Measurements from ENCODE around the gene CYTH1.
"Not testable (repeated sequence)": the region's sequence is repeated elsewhere in the genome, so short reads cannot be mapped to it uniquely, and the experiment has no call there.

CYTH1 gene

DNA sequence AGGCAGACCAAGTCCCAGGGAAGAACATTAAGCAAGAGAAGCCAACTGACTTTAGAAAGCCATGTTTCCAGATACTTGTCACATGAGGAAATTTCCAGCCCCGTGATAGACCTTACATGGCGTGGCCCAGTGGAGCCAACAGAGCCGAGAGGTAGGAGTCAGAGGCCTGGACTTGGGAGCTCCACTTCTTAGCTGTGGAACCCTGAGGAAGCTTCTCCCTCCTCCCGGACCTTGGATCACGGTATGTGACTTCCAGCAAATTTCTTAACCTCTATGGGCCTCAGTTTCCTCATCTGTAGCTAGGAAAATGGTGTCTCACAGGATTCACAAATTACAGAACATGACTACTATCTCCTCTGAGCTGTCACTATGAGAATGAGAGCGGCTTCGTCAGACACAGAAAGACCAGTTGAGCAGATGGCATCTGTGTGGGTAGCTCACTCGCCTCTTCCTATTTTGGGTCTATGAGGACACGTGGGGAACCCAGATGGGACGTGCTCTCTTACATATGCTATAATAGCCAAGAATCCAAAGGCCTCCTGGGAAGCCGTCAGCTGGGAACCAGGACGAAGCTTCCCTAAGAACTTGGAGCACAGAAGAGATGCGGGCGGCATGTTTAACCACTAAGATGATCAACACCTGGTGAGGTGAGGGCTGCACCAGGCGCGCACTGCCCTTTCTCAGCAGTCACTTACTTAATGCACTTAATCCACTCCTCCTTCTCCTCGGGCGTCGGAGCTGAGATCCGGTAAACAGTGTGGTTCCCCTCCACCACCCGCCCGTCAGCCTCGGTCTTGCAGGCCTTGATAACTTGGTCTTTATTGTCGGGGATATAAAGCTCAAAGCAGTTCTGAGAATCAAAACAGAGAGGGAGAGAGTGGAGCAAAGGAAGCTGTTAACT lies 102.3 kb downstream of the CYTH1 start:
- DNase-seq, result no peak

DNA sequence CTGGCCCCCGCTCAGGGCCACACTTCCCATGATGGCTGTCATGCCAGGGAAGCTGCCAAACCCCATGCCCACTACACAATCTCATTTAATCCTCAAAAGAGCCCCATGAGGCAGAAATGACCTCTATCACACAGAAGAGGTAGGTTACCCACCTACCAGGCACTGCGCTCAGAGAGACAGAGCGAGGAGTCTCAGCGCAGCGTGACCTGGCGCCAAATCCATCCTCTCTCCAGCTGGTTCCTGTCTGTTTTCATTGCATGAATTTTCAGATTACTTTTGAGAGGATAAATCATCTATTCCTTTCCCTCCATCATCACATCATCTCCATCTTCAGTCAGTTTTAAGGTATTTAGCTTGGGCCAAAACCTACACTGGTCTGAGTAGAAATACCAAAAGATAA lies 103.4 kb downstream of the CYTH1 start:
- no peak for DNase-seq

DNA sequence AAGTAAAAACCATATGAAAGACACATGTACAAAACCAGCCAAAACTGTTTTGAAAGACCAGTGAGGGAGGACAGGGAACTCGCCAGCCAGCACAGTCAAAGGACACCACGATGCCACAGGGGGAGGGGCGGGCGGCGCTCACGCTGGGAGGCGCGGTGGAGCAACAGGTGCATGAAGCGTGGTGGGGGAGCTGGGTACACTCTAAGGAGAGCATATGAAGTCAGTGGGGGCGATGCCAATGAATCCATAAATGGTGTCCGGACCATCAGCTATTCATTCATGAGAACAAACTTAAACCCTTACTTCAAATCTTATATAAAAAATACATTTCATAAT lies 103.9 kb downstream of the CYTH1 start:
- DNase-seq, result no peak

DNA sequence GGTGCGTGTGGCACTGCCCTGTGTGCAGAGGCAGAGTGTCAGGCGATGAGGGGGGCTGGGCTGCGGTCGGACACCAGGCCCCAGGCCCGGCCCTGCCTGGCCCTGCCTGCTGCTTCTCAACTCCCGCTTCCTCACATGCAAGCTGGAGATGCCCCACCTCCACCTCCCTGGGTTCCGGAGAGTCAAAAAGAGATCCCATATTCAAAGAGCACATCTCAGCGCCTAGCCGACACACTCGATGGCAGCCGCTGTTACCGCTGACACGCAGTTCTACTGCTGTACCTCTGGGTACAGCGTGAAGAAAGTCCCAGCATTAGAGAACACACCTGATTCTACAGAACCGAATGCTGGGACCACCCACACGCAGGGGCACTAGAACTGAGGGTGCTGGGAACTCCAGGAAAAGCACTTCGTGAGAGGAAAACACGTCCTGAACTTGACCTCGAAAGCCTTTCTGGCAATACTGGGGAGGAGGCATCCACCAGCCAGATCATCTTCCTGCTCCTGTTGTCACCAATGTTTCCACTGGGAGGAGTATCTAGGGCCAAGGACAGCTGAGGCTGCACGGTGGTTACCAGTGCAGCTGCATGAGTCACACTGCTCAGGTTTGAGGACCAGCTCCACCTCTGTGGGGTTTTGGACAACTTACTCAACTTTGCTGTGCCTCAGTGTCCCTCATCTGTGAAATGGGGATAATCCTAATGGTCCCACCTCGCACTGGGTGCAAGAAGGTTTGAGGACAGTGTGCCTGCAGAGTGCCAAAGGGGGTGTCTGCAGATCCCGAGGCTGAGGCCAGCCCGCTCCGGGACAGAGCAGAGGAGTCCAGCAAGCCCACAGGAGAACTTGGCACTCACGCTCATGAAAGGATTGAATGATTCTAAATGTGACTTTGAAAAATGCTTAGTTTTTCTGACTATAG lies 104.5 kb downstream of the CYTH1 start:
- no peak for DNase-seq

DNA sequence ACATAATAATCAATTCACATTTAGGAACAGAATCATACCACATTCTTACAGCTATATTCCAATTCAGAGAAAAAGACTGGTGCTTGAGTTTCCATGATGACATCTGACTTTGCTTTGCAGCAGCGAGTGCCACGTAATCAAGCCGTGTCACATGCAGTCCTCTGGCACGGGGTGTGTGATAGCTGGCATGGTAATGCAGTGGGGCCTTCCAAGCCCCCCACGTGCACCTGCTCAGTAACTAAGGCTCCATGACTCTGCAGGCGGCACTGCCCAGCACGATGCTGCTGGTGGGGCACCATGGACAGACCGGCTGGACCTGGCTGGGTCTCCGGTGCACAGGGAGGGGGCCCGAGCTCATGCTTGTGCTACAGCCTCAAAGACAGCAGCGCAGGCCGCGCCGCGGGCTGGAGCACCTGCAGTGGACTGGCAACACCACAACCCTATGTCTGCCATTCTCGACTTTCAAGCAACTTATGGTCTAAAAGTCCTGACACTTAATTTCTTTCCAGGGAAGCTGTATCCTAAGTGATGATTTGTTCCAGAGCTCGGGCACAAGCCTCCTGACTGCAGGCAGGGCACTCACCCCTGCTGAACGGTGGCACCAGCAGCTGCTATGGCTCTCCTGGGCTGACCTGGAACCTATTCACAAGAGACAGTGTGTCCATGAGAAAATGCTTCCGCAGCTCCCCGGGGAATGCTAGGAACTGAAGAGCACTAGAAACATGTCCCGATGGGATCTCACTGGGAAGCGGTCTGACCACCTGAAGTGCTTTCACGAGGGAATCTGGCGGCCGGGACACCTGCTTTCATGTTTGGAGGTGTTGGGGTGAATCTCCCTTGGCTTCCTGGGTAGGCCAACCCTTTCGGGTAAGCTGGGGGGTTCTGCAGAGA lies 105.4 kb downstream of the CYTH1 start:
- DNase-seq, result no peak

DNA sequence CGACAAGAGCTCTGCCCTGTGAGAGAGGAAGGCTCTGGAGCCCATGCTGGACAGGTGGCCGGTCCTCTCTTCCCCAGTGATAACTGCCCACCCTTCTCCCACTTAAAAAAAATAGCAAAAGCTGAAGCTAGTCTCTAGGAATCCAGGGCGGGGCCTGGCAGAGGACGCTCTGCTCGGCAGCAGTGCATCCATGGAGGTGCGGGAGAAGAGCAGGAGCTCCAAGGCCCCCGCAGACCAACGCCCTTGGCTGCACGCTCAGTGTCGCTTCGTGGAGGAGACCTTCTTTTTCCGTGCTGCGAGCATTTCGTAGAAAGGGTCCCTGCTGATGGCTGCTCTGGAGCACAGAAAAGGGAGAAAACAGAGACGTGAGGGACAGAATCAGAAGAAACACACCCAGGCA lies 106.2 kb downstream of the CYTH1 start:
- DNase-seq, result no peak

DNA sequence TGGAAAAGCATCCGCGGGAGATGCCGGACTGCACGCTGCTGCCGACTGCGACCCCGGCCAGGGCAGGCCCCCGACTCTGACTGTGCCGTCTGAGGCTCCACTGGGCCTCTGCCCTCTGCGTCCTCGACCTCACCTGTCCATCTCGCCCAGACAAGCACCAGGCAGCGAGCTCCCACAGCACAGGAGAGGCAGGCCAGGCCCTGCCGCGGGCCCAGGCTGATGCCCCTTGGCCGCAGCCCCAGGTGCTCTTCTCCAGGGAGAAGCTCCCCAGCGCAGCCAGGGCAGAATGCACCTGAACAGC lies 106.8 kb downstream of the CYTH1 start:
- DNase-seq, result no peak

DNA sequence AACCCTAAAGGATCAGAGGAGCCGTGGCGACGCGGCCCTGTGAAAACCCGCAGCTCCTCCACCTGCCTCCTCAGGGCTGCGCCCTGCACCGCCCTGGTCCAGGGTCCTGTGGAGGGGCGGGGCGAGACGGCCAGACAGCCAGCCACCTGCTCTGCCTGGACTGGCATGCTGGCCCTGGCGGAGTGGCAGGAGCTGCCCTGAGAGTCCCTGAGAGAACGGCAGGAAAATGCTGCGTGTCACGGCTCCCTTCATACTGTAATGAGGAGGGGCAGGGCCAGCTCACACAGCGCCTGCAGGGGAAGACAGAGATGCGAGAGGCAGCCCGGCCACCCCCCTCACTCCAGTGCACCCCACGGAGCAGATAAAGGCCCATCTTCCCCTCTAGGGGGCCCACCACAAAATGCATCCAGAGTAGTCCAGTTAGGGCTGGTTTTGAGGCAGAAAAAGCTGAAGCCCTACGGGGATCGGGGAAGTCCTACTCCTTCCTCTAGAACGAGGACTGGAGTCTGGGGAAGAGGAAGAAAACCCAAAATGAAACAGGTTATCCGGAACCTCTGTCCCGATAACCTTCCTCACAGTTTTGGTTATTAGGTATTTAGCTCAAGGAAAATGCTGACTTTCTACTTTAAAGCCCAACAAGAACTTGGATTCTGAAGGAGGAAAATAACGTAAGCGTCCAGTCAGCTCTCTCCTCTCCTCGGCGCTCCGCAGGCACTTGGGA lies 107.3 kb downstream of the CYTH1 start:
- no peak for DNase-seq

DNA sequence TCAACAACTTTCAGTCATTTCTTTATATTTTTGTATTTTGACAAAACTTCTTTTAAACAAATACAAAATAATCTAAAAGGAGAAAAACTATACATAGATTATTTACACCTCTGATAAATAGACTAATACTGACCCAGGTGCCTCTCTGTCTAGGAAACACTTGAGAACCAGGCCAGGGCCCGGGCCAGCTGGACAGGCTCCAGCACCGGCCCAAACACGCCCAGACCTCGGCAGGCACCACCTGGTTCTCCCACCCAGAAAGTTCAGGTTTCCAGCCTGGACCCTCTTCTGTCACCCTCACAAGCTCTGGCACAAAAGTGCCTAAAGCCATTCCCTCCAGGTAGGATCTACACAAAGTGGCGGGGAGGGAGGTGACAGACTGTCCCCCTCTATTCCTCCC lies 107.9 kb downstream of the CYTH1 start:
- no peak for DNase-seq

DNA sequence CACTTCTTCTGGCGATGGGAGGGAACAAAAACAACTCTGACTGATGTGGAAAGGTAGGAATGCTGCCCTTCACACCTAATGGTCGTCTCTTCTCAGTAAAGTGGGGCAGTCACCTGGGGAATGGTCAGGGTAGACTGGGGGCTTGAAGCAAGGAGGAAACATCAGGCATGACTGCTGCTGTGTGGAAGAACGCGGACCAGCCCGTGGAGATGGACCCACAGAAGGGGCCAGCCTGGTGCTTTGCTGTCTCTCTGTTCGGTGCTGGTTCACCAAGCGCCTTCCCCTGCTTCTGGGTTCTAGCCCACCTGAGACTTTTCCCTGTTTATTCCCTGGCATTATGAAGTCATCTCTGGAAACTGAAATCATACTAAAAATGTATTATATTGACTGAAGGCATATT lies 108.7 kb downstream of the CYTH1 start:
- DNase-seq, result no peak

DNA sequence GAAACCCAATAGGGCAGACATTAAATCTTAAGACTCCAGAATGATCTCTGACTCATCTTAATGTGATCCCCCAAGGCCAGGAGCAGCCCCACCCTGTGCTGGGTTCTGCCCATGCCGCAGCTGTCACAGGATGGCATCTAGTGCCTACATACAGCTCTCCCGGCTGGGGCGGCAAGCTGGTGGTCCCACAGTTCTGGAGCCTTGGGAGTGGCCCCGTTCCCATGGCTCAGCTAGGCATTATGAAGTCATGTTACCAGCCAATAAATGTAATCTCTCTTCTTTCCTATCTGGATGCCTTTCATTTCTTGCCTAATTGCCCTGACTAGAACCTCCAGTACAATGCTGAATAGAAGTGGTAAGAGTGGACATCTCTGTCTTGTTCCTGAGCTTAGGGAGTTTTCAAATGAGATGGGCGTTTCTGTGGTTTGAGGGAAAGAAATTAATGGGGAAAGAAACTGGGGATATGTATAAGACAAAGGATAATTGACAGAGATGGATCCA lies 109.2 kb downstream of the CYTH1 start:
- no peak for DNase-seq

DNA sequence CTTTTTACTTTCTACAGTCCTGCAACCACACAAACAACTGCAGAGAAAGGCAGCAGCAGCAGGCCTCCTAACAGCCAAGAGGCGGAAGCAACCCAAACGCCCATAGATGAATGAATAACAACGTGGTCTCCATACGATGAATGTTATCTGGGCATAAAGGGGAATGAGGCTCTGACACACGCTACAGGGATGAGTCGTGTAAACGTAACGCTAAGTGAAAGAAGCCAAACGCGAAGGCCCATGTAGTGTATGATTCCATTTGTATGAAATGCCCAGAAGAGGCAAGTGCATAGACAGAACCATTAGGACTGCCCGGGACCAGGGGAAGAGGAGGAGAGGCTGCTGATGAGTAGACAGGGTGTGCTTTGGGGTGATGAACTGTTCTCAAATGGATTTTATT lies 110.1 kb downstream of the CYTH1 start:
- no peak for DNase-seq

DNA sequence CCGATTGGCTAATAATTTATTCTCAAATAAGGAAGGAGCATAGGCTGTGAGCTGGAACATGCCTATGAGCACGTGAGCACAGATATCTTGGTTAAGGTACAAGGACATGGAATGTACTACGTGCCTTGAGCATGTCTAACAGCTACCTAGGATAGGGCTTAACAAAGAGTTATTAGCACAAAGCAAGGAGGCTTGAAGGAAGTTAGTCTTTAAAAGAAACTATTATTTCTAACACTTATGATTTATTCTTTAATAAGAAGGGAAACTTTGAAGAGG lies 110.4 kb downstream of the CYTH1 start:
- not testable (repeated sequence) for DNase-seq

DNA sequence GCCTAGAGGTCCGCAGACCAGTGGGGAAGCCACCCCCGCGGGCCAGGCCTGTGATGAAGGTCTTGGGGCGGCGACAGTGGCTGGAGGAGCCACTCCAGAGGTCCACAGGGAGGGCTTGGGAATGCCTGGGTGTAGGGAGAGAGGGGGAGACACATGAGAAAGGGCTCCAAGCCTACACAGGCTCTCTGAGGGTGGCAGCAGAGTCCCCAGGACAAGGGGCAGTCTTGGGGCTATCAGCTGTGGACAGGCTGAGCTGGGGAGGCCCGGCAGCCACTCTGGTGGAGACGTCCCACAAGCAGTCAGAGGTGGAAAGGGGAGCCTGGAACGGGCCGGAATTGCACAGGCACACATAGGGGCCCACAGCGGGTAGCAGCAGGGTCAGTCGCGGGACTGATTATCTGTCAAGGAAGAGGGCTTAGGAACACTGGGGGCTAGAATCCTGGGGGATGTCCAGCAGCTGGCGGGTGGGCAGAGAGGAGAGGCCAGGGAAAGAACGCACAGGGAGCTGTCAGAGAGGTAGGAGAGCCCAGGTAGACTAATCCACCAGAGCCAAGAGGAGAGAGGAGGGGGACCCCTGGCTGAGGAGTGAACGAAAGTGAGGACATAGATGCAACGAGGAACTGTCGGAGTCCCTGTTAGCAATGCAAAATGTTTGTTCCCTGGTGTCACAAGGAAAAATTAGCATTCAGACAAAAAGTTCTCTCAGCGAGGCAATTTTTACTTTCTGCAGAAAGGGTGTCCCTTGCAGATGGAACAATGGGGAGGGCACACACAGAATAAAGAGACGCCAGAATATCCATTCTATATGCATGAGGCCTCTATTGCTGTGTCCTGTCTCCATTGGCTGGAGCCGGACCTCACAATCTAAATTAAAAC lies 111.0 kb downstream of the CYTH1 start:
- no peak for DNase-seq

DNA sequence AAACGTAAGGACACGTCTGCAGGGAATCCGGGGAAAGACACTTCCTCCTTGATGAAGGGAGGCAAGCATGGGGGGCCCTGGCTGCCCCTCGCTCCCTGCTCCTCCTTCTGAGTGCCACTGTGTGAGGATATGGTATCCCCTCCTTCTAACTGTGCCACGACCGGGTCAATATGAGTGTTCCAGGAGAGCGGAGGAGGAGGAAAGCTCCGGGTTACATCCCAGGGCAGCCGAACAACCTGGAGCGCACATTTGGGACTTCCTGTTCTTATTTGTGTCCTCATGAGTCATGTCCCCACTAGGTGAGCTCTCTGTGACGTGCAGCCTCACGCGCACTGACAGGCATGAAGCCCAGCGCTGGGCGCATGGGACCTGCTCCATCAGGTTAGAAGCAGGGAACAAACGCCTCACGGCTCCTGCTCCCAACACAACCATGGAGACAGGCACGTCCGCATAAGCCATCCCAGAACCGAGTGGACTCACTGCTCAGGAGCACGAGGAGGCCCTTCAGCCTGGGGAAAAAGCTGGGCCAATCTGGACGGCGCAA lies 112.0 kb downstream of the CYTH1 start:
- no peak for DNase-seq

DNA sequence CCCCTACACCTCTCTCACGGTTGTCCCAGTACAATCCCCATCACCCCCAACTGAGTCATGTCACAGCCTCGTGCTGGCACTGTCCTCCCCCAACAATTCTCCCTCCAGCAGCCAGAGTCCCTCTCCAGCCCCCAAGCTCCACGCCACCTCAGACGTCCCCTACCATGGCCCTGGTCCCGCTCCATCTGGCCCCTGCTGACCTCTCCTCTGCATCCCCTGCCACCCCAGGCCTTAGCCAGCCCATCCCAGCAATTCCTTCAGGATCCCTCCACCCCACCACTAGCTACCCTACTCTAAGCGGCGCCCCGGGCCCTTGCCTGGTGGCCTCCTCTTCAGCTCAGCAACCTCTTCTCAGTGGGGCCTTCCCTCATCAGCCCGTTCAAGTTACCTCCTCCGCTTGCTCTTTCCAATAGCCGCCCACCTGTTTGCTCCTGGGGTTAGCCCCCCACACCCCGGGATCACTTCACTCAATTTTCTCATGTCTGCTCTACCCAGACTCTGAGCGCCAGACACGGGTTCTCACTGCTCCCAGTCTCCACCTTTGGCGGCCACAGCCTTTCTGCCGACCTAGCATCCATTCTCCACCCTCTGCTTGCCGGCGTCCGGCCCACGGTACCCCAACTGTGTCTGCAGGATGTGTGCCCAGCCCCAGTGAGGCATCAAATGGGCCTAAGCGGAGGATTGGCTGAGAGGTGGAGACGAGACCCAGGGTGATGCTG lies 112.7 kb downstream of the CYTH1 start:
- DNase-seq, result no peak

DNA sequence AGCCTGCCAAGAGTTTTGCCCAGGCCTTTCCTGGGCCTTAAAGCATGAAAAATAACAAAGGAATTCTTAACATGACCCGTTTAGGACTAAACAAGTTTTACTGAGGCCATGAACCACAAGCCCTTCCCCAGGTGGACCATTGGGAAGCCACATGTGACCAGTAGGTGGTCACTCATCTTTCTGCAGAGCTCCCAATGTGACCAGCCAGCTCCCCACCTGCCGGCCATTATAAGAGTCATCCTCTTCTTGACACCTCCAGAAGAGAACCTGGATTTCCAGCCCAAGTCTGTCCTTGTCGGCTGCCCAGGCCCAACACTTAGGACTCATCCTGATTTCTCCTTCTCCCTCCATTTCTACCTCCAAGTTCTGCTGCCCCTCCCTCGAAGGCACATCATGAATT lies 113.2 kb downstream of the CYTH1 start:
- no peak for DNase-seq

DNA sequence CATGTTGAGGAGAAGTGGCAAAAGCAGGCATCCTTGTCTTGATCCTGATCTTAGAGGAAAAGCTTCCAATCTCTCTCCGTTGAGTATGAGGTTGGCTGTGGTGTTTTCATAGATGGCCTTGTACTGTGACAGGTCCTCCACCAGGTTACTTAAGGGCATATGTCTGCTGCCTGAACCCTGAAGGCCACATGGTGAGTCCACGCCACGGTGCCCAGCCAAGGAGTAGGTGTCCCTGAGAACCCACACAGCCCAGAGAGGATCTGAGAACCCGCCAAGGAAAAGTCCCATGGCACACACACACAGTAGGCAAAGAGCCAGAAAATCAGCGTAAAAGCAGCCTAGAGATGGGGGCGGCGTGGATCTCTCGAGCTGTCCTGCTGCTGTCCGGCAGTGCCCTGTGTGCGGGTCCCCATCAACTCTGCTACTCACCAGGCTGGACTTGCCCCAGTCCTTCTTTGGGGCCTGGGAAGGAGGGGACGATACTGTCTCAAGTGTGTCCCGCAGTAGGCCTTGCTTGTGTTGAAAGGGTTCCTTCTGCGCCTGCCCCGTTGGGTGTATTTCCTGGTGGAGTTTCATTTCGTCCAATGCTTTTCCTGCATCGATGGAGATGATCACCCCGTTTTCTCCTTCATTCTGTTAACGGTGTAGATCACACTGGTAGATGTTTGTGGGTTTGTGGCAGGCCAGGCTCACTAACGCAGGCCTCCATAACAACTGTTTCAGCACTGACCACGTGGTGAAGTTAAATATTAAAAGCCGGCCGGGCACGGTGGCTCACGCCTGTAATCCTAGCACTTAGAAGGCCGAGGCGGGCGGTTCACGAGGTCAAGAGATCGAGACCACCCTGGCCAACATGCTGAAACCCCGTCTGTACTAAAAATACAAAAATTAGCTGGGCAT lies 114.1 kb downstream of the CYTH1 start:
- DNase-seq, result no peak

DNA sequence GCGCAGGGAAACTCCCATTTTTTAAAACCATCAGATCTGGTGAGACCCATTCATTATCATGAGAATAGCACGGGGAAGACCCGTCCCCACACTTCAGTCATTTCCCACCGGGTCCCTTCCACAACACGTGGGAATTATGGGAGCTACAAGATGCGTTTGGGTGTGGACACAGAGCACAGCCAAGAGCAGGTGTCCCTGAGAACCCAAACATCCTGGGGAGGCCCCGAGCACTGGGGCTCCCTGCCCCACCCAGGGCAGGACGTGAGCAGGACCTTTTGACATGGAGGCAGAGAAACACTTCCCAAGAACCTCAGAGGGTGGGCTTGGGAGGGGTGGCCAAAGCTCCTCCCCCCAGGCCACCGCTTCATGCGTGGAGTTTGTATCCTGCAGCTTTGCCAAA lies 115.0 kb downstream of the CYTH1 start:
- no peak for DNase-seq
